Activated CD8-positive, alpha-beta T cell treated with anti-CD3 and anti-CD28 coated beads for 36 hours (primary cell): Measurements from ENCODE around the gene CA10. TPM values are rescaled to one million over a fixed set of nuclear protein-coding genes. Genes with fewer than 3 reads are reported as not detected.

Experiments used
- ATAC-seq: fragments of 200-7000 bp; cut with Tn5 transposase; one replicate; pipeline ENCODE4 v1.10.0; 2021; ENCODE audit warnings: mild to moderate bottlenecking, moderate library complexity
- CTCF ChIA-PET: fragments of 350-600 bp; sonication (Branson Sonifier 250); formaldehyde crosslinking; loops from one replicate; lab custom pipeline; 2021; ENCODE audit warnings: antibody characterized with exemption; lab: Charles Lee
- POLR2A ChIA-PET: fragments of 350-600 bp; sonication (Branson Sonifier 250); formaldehyde crosslinking; loops from one replicate; lab custom pipeline; 2021; ENCODE audit warnings: antibody characterized with exemption; lab: Charles Lee
- DNase-seq: peaks from one replicate; pipeline ENCODE4 v3.0.0-alpha.2; 2020
- H3K27ac Mint-ChIP-seq: one replicate; pipeline ENCODE4 v1.8.0; 2021; ENCODE audit warnings: mild to moderate bottlenecking, mixed read lengths
- H3K27me3 Mint-ChIP-seq: one replicate; pipeline ENCODE4 v1.8.0; 2021; ENCODE audit warnings: mixed read lengths
- H3K36me3 Mint-ChIP-seq: one replicate; pipeline ENCODE4 v1.8.0; 2021; ENCODE audit warnings: low read depth, mixed read lengths
- H3K4me1 Mint-ChIP-seq: one replicate; pipeline ENCODE4 v1.8.0; 2021; ENCODE audit warnings: low read depth, mixed read lengths
- H3K4me3 Mint-ChIP-seq: one replicate; pipeline ENCODE4 v1.8.0; 2021; ENCODE audit warnings: mild to moderate bottlenecking, moderate library complexity, mixed read lengths
- H3K9me3 Mint-ChIP-seq: one replicate; pipeline ENCODE4 v1.8.0; 2021; ENCODE audit warnings: mixed read lengths
- intact Hi-C: fragments of 100-400 bp; cut with micrococcal nuclease; formaldehyde crosslinking; loops from one replicate; pipeline ENCODE4 v1.10.0; 2022
- total RNA-seq, 2 experiments: library from RNA; stranded (reverse); gene quantifications; one replicate each; pipeline ENCODE4 v1.2.3, GENCODE V29; 2021
- TF ChIP-seq, protein P1 (sequence below): fragments of 200-600 bp; IDR thresholded peaks from one replicate; pipeline ENCODE4 v1.8.0; 2022; ENCODE audit warnings: antibody characterized with exemption, mild to moderate bottlenecking

Gene CA10
- total RNA-seq, 2 experiments from 2014 or later = not detected

DNA sequence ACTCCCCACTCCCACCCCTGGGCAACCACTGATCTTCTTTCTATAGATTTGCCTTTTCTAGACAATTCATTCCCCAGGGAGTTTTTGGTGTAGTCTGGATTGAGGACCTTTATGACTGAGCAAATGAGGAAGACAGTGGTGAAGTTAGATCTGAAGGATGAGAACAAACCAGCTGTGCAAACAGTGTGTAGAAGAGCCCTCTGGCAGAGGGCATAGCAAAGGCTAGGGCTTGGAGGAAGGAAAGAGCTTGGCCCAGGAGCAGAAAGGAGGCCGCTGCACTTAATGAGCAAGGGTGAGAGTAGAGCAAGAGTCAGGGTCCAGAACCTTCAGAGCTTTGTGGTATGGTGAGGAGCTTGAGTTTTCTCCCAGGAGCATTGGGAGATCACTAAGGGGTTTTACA lies 352.7 kb downstream of the CA10 start:
- Mint-ChIP-seq H3K36me3 (no peaks in the 10 kb centered on the region), H3K9me3 (no peaks in the 10 kb centered on the region), H3K4me3 (no peak overlapping the region), H3K27me3 (peaks cover 3% of the 10 kb centered on the region), H3K27ac (no peak overlapping the region), H3K4me1 (no peaks in the 10 kb centered on the region)
- CTCF ChIA-PET = no interaction called here
- DNase-seq = no peak
- ATAC-seq = no peak
- POLR2A ChIA-PET = no interaction called here
- TF ChIP-seq, protein P1, sequence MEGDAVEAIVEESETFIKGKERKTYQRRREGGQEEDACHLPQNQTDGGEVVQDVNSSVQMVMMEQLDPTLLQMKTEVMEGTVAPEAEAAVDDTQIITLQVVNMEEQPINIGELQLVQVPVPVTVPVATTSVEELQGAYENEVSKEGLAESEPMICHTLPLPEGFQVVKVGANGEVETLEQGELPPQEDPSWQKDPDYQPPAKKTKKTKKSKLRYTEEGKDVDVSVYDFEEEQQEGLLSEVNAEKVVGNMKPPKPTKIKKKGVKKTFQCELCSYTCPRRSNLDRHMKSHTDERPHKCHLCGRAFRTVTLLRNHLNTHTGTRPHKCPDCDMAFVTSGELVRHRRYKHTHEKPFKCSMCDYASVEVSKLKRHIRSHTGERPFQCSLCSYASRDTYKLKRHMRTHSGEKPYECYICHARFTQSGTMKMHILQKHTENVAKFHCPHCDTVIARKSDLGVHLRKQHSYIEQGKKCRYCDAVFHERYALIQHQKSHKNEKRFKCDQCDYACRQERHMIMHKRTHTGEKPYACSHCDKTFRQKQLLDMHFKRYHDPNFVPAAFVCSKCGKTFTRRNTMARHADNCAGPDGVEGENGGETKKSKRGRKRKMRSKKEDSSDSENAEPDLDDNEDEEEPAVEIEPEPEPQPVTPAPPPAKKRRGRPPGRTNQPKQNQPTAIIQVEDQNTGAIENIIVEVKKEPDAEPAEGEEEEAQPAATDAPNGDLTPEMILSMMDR = no peak
- intact Hi-C loops = no loop called here

DNA sequence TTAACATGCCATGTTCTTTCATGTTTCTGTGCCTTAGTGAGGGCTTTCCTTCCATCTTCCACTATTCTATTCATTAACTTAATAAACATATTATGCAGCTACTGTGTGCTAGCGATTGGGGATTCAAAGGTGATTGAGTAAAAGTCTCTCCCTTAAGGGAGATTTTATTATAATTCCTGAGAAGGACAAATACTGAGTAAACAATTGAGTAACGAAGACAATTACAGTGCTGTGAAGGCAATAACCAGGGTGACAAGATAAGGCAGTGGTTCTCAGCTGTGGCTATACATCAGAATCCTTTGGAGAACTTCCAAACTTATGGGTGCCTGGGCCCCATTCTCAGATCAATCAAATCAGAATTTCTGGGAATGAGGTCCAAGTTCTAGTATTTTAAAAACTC lies 353.3 kb downstream of the CA10 start:
- TF ChIP-seq, protein P1 = no peak
- no peaks in the 10 kb centered on the region for H3K4me1 Mint-ChIP-seq
- no peak overlapping the region for H3K4me3 Mint-ChIP-seq
- H3K27ac Mint-ChIP-seq = no peak overlapping the region
- ChIA-PET CTCF (no interaction called here), POLR2A (no interaction called here)
- no peaks in the 10 kb centered on the region for H3K36me3 Mint-ChIP-seq
- H3K27me3 Mint-ChIP-seq = peaks cover 4% of the 10 kb centered on the region
- no peaks in the 10 kb centered on the region for H3K9me3 Mint-ChIP-seq
- intact Hi-C loops = no loop called here
- DNase-seq (no peak), ATAC-seq (no peak)

DNA sequence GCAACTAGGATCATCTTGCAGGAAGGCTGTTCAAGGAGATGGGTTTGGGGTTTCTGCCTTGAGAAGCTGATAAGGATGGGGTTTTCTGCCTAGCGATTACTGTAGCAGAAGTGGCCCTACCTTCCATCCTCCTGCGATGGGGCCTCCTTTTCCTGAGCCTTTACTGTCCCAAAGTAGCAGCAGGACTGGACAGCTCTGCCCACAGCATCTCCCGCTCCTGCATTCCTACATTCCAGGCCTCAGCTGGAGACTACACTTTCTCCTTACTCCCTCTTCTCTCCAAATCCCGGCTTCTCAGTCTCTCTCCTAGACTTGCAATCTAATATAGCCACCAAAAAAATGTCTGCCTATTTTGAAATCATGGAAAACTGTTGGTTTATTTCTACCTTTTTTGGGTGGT lies 355.4 kb downstream of the CA10 start:
- ATAC-seq (no peak), DNase-seq (no peak)
- intact Hi-C loops = no loop called here
- Mint-ChIP-seq H3K27ac (no peak overlapping the region), H3K4me1 (no peaks in the 10 kb centered on the region), H3K36me3 (no peaks in the 10 kb centered on the region), H3K9me3 (no peaks in the 10 kb centered on the region), H3K27me3 (peaks cover 3% of the 10 kb centered on the region), H3K4me3 (no peak overlapping the region)
- TF ChIP-seq, protein P1 = no peak
- CTCF ChIA-PET = no interaction called here
- POLR2A ChIA-PET = no interaction called here

DNA sequence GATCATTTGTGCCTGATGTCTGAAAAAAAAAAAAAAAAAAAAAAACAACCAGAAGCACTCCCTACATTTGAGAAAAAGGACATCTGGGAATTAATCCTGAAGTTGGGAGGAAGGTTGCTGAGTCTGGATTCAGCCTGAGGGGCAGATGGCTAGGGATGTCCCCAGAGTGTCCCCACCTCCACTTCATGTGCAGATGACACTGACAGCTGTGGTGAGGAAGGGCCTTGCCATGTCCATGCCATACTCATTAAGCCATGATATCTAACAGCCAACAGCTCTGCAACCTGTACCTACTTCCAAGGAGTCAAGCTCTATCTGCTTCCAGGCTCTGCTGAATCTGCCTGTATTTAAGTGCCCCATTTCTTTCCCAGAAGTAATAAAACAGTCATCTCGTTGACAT lies 356.0 kb downstream of the CA10 start:
- Mint-ChIP-seq H3K27me3 (peaks cover 2% of the 10 kb centered on the region), H3K4me1 (no peaks in the 10 kb centered on the region), H3K4me3 (no peak overlapping the region), H3K27ac (no peak overlapping the region), H3K9me3 (no peaks in the 10 kb centered on the region), H3K36me3 (no peaks in the 10 kb centered on the region)
- intact Hi-C loops = no loop called here
- TF ChIP-seq, protein P1 = no peak
- DNase-seq (no peak), ATAC-seq (no peak)
- CTCF ChIA-PET = no interaction called here
- POLR2A ChIA-PET = no interaction called here

DNA sequence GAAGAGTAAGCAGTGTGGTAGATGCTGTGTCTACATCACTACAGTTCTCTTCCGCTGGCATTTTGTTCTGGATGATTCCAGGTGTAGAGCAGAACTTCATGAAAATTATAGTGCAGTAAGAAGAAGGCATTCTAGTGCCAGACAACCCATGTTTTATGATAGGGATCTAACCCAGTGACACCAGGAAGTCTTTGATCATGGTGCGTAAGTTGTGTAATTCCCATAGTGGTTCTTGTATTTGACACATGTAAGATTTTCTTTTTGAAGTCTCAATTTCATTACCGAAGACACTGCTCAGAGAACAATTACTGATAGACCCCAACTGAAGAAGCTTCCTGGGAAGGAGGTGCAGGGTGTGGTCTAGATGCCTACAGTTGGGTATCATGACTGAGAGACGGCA lies 356.9 kb downstream of the CA10 start:
- H3K9me3 Mint-ChIP-seq = no peaks in the 10 kb centered on the region
- DNase-seq (no peak), ATAC-seq (no peak)
- POLR2A ChIA-PET = no interaction called here
- TF ChIP-seq, protein P1 = no peak
- H3K4me3 Mint-ChIP-seq = no peak overlapping the region
- CTCF ChIA-PET = no interaction called here
- H3K27me3 Mint-ChIP-seq = peaks cover 2% of the 10 kb centered on the region
- H3K27ac Mint-ChIP-seq = no peak overlapping the region
- H3K4me1 Mint-ChIP-seq = no peaks in the 10 kb centered on the region
- H3K36me3 Mint-ChIP-seq = no peaks in the 10 kb centered on the region
- intact Hi-C loops = no loop called here
